Measurements from ENCODE around the gene KRTCAP2.

DNA sequence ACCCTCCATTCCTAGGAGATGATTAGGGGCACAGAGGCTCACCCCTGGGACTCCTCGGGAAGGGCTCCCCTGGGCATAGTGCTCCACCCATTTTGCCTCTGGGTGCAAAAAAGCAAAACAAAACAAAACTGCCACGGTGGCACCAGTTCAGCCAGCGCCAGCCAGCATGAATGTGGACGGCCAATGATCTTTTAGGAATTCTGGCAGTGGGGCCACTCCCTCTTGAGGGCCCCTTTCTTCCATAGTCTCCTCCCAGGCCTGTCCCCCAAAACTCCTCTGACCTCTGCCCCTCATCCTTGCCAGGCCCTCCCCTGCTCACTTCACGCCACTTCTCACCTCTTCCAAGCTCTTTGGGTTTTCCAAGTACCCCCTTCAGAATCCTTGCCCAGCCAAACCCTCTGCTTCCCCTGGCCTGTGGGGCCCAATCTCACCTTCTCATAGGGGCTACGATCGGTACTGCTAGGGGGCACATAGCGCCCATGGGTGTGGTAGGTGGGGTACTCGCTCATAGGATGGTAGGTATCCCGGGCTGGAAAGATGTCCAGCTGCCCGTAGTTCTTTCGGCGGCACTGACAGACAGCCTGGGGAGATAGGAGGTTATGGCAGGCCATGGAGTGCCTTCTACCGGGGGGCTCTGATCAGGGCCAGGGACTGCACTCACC is 13.8 kb upstream of the KRTCAP2 start:
- TF ChIP-seq, protein P1, sequence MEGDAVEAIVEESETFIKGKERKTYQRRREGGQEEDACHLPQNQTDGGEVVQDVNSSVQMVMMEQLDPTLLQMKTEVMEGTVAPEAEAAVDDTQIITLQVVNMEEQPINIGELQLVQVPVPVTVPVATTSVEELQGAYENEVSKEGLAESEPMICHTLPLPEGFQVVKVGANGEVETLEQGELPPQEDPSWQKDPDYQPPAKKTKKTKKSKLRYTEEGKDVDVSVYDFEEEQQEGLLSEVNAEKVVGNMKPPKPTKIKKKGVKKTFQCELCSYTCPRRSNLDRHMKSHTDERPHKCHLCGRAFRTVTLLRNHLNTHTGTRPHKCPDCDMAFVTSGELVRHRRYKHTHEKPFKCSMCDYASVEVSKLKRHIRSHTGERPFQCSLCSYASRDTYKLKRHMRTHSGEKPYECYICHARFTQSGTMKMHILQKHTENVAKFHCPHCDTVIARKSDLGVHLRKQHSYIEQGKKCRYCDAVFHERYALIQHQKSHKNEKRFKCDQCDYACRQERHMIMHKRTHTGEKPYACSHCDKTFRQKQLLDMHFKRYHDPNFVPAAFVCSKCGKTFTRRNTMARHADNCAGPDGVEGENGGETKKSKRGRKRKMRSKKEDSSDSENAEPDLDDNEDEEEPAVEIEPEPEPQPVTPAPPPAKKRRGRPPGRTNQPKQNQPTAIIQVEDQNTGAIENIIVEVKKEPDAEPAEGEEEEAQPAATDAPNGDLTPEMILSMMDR (conservative IDR thresholded peaks at IDR 0.05), result no peak
- TF ChIP-seq ZFX (IDR thresholded peaks at IDR 0.05), result no peak

Data from C4-2B (cell line).